HG03378 (cell line): ENCODE results near the gene TRIM40.
"Not testable (repeated sequence)": the region's sequence is repeated elsewhere in the genome, so short reads cannot be mapped to it uniquely, and the experiment has no call there.

Source experiments
- ATAC-seq: cut with Tn5 transposase; IDR thresholded peaks from one replicate; pipeline ENCODE4 v1.9.1; 2021; ENCODE audit warnings: mild to moderate bottlenecking, moderate library complexity; ENCODE audit not compliant: unreplicated experiment

The TRIM40 gene

DNA sequence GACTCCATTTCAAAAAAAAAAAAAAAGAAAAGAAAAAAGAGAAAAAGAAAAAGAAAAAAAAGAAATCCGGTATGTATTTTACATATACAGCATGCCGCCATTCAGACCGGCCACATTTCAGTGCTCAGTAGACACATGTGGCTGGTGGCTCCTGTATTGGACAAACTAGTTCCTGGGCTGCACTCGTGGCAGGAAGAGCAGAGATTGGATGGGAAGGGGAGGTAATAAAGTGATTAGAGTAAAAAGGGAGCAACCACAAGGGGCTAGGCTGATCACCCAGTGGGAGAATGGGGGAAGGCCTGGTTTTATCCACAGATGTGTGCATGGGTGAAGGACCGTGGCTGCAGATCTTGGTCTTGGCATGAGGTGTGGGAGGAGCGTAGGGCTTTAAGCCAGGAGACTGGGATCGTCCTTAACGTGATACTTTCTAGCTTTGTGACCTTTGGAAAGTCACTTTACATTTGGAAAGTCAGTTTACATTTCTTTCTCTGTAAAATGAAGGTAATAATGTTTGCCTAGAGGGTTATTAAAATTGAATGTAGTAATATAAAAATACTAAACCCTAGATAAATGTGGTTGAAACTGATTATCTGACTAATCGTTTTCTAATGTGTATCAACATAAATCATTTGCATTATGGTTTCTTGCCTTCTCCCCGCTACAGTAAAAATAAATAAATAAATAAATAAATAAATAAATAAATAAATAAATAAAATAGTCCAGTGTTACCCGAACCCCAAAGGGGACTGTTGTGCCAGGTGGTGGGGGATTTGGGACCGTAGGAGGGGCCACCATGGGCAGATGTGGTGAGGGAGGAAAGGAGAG lies 26.5 kb downstream of the TRIM40 start:
- ATAC-seq, result no peak

DNA sequence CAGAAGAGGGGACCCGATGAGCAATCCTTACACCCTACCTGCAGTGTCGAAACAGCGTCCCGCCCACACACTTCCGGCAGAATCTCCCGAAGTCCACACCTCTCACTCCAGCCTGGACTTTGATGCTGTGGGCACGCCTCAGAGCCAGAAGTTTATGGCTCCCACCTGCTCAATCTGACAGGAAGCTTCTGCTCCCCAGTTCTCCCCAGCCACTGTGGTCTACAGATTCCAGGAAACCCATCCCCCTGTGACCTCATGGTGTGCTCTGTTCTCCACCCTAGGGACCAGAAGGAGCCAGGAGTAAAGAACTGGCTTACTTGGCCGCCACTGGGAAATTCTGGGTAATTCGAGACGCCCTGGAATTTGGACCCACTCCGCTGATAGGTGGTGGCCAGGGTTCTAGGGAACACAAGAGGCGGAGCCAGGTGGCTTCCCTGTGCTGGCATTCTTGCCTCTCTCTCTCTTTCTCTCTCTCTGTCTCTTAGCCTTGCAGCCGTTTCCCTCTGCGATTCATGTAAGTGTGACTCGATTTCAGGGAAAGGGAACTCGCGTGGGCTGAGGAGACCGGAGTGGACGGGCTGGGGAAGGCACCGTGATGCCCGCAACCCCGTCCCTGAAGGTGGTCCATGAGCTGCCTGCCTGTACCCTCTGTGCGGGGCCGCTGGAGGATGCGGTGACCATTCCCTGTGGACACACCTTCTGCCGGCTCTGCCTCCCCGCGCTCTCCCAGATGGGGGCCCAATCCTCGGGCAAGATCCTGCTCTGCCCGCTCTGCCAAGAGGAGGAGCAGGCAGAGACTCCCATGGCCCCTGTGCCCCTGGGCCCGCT lies 27.4 kb downstream of the TRIM40 start, which contains the start of gene TRIM15:
Gene TRIM15 (plus strand): TSS at position 457 of the 828 bp plus-strand sequence. CDS start 139 bp downstream, at position 596.
- no peak for ATAC-seq

DNA sequence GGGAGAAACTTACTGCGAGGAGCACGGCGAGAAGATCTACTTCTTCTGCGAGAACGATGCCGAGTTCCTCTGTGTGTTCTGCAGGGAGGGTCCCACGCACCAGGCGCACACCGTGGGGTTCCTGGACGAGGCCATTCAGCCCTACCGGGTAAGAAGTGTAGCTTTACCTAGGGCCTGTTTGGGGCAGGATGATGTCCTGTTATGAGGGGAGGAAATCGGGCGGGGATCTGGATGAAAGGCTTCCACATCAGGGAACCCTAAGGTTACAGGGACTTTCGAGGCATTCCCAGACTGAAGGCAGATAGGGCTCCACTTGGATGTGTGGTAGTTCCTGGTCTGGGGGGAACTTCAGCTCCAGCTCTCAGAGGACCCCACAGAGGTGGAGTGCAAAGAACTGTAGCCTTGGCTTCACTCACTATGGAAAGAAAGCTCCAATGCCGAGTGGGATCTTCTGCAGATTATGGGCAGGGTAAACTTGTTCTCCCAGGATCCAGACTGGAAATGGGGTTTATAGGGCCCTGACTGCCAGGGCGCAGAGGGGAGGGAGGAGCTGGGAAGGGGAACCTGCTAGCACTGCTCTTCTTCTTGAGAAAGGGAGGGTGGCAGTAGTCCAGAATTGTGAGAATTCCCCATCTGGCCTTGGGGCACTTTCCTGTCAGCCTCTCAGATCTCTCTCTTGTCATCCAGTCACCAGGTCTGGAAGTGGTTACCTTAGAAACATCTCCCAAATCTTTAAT lies 28.1 kb downstream of the TRIM40 start:
- ATAC-seq, result no peak

DNA sequence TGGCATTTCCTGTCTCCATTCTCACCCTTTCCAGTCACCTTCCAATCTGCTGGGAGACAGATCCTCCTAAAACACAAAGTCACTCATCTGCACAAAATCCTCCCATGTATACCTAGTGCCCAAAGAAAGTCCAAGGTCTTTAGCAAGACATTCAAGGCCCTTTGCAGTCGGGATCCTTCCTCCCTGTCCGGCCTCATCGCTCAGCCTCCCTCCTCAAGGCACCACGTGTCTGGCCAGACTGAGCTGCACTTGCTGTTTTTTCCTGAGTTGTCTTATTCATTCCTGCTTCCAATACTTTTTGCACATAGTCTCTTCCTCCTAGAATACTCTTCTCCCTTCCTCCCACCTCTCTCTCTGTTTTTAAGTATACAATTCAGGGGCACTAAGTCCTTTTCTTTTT lies 28.8 kb downstream of the TRIM40 start:
- no peak for ATAC-seq

DNA sequence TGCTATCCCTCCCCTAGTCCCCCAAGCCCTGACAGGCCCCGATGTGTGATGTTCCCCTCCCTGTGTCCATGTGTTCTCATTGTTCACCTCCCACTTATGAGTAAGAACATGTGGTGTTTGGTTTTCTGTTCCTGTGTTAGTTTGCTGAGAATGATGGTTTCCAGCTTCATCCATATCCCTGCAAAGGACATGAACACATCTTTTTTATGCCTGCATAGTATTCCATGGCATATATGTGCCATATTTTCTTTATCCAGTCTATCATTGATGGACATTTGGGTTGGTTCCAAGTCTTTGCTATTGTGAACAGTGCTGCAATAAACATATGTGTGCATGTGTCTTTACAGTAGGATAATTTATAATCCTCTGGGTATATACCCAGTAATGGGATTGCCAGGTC lies 29.3 kb downstream of the TRIM40 start:
- not testable (repeated sequence) for ATAC-seq

DNA sequence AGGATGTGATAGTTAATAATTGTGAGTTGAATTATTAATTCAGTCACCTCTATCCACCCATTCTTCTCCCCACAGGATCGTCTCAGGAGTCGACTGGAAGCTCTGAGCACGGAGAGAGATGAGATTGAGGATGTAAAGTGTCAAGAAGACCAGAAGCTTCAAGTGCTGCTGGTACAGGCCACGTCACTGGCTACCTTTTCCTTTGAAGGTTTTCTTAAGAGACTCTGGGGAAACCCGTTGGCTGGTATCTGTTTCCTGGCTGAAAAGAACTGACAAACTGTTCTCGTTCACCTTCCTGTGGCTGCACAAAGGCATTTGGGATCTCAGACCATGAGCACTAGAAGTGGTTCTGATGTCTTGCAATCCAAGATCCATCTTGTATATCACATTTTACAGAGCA lies 31.2 kb downstream of the TRIM40 start:
- ATAC-seq, result no peak

DNA sequence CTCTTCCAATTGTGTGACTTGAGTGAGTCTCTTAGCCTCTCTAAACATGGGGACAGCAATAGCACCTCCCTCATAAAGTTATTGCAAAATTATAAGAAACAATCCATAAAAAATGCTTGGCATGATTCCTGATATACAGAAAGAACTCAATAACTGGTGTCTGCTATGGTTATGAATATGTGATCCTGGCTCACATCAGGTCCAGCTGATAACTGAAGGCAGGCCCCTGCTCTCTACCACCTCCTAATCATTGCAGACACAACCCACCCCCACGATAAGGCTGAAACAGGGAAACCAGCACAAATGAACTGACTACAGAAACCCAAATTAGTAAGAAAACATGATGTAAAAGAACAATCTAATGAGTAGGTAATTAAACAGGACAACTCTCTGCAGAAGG lies 32.8 kb downstream of the TRIM40 start:
- ATAC-seq, result no peak

DNA sequence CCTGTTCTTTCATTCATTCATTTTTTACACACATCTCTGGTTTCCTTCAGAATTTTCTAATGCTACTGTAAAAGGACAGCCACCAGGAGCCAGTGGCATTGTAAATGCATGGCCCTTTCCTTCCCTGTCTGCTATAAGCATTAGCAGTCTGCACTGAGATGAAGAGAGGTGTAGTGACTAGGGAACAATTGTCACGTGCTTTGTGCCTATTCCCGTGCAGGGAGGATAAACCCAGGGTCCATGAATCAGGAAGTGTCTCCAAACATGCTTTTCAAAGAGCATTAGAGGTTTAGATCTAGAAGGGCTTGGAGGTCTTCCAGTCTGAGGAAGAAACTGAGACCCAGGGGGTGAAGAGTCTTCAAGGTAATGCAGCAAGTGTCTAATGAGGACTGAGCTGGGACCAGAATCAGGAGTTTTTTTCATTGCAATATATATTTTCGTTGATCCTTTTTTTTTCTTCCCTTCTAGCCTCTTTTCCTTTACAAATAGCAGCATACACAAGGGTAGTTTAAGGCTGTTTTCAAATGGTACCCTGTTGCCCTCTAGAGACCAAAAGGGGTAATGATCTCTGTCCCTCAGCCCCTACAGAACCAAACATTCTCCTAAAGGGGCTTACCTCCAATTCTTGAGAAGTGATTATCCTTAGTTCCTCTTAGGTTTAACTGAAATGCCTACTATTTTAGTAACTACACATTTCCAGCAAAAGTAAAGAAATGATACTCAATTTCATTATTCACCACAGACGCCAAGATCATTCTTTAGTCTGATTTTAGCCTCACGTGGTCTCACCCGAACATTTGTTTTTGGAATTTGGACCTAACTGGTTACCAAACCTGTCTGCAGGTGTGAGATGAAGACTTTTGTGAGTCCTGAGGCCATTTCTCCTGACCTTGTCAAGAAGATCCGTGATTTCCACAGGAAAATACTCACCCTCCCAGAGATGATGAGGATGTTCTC lies 34.0 kb downstream of the TRIM40 start:
- no peak for ATAC-seq

DNA sequence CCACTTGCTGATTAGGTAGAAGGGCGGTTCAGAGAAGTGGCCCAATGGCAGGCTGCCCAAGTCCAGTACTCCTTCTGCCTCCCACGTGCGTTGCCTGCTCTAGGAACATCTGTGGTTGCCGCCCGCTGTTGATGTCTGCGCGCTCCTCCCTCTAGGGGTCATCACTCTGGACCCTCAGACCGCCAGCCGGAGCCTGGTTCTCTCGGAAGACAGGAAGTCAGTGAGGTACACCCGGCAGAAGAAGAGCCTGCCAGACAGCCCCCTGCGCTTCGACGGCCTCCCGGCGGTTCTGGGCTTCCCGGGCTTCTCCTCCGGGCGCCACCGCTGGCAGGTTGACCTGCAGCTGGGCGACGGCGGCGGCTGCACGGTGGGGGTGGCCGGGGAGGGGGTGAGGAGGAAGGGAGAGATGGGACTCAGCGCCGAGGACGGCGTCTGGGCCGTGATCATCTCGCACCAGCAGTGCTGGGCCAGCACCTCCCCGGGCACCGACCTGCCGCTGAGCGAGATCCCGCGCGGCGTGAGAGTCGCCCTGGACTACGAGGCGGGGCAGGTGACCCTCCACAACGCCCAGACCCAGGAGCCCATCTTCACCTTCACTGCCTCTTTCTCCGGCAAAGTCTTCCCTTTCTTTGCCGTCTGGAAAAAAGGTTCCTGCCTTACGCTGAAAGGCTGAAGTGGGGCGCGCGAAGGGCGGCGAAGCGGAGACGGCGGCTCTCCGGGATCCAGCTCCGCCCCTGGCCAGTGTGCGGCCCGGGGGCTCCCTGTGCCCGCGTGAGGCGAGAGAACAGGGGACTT lies 35.9 kb downstream of the TRIM40 start:
- no peak for ATAC-seq

DNA sequence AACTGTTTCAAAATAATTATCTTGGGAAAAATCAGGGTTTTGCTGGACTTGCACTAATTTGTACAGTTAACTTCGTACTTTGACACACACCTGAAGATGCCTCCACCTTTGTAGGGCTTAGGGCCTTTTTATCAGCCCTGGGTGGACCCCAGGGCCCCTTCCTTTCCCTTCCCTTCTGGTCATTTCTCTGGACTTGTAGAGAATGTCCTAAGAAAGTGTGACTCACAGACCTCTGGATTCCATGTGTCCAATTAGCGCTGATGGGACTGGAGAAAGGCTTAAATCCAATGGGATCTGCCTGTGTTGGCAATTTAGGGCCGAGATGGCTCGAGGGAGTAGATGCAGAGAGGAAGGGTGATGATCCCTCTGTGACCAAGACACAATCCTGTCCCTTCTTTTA lies 36.7 kb downstream of the TRIM40 start:
- no peak for ATAC-seq

DNA sequence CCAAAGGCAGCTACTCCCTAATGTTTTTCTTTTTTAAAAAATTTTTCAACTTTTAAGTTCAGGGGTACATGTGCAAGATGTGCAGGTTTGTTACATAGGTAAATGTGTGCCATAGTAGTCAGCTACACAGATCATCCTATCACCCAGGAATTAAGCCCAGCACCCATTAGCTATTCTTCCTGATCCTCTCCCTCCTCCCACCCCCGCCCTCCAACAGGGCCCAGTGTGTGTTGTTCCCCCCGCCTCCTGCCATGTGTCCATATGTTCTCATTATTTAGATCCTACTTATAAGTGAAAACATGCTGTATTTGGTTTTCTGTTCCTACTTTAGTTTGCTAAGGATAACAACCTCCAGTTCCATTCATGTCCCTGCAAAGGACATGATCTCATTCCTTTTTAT lies 39.8 kb downstream of the TRIM40 start:
- ATAC-seq, result no peak

DNA sequence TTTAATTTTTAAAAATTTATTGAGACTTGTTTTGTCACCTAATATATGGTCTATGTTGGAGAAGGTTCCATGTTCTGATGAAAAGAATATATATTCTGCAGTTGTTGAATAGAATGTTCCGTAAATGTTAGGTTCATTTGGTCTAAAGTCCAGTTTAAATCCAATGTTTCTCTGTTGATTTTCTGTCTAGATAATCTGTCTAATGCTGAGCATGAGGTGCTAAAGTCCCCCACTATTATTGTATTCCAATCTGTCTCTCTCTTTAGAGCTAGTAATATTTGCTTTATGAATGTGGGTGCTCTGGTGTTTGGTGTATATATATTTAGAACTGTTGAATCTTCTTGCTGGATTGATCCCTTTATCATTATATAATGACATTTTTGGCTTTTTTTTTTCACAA lies 42.9 kb downstream of the TRIM40 start:
- no peak for ATAC-seq

DNA sequence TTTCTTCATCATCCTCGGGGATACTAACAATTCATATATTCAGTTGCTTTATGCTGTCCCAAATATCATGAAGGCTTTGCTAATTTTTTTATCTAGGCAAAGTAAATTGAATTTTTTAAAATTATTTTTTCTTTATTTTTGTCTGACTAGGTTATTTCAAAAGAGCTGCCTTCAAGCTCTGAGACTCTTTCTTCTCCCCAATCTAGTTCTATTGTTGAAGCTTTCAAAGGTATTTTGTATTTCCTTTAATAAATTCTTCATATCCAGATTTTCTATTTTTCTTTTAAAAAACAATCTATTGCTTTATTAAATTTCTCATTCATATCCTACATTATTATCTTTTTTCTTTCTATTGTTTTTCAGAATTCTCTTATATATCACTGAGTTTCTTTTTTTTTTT lies 44.2 kb downstream of the TRIM40 start:
- no peak for ATAC-seq

DNA sequence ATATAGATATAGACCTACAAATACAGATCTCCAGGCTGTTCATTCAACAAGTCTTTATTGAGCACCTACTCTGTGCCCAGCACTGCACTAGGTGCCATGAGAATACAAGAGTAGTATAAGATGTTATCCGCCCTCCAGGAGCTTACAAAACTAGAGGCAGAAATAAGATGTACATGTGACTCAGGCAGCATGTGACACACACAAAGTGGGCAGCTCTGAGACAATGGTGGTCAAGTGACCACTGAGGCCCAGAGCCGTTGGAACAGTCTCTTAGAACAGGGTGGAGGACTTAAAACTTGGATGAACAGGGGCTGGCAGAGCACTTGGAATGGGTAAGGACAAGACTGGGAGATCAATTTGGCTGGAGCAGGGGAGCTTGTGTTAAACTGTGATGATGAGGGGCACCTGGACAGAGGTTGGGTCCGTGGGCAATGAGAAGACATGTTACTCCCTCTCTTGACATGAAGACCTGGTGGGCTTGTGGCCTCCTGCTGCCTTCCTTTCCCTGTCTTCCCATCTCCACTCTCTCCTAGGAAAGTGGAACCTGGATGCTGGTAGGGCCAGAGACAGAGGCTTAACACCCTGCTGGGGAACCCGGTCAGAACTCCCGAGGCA lies 48.6 kb downstream of the TRIM40 start:
- no peak for ATAC-seq

DNA sequence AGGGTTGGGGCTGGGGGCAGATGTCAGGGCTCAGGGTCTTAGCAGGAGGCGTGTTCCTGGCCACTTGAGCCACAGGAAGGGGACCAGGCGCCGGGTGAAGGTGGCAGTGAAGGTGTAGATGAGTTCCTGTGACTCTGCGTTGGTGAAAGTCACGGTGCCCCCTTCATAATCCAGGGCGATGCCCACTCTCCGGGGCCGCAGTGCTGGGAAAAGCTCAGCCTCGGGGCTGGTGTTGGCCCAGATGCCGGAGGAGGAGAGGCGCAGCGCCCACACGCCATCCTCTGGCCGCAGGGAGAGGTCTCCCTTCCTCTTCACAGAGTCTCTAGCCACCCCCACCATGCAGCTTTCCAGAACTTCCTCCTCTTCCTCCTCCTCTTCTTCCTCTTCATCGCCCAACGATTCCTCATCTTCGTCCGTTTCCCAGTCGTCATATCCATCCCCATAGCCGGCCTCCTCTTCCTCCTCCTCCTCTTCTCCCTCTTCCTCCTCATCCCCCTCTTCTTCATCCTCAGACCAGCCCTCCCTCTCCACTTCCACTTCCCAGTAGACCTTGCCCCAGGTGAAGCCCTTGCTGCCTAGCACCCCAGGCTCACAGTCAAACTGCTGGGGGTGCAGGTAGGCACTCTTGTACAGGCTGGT lies 50.0 kb downstream of the TRIM40 start:
- no peak for ATAC-seq

DNA sequence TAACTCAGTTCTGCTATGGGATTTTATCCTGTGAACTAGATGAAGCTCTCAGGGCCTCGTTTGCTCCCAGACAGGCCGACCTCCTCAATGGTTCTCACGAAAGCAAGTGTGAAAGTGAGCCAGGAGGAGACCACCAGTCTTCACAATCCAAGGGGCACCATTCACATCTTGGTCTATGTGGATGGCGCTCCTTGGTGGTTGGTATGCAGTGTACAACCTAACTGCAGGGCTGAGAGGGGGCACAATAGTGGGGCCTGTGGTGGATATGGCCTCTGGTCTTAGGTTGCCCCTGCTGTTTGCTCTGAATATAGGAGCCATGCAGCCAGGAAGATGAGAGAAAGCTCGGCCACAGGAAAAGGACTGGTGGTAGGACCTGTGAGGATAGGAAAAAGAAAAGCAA lies 52.6 kb downstream of the TRIM40 start:
- no peak for ATAC-seq

DNA sequence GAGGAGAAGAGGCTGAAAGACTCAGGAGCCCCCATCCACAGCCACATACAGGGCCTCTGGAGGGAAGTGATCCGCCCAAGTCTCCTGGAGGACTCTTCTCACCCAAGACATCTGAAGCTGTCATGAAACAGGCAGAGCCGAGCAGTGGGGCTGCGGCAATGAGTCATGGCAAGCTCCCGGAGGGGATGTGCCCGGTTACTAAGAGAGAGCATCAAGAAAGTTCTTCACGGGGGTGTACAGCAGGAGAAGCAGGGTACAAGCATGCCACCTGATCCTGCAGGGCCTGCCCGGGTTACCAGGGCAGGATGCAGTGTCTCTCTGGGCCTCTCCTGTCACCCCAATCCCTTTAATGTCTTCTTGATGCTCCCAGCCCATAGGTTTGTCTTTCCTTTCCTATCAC lies 56.1 kb downstream of the TRIM40 start:
- ATAC-seq, result no peak
